T-helper 9 cell (primary cell): ENCODE data around the gene AGPS.

Experiments used
- DNase-seq: peaks from one replicate; pipeline ENCODE4 v3.0.0-alpha.2; 2020

The AGPS gene

DNA sequence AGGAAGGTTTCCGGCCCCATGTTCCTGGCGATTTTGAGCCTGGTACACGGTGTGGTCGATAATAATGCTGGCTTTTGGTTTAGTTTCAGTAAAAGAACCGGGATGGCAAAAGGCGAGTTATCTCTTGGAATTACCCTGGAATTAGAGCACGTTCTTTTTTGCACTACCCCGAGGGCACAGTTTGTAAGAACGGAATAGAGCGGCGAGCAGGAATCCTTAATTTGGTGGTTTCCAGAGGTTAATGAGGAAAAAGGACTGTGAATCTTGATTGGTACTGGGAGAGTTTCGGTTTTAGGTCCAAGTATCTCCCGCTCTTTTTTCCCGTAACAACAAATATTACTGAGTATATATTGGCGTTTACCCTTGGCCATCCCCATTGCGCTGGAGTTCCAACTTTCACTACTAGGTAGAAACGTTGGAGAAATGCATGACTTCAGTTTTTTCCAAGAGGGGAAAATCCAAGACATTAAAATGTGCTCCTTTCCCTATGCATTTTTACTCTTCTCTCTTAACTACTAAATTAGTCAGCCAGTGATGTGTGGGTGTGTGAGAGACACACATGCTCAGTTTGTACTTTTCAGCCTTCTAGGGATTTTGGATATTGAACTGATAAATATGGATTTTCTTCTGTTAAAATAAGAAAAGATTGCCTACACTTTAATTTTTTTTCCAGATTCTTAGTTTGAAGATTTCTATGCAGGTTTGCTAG, 160.8 kb downstream of the AGPS start:
- no peak for DNase-seq

DNA sequence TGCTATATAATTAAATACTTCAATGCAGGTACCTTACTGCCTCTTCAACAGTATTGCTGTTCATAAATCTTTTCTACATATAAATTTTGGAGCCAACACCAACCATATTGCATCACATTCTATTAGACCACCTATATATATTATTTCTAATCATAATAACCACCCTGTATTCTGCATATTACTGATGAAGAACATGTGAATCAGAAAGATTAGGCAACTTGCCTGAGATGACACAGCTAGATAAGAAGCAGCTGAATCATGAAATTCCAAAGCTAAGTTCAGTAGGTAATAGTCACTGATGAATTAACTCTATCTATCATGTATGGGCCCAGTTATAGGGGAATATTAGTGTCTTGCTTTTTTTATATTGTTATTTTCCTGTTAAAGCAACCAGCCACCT, 161.8 kb downstream of the AGPS start:
- no peak for DNase-seq

DNA sequence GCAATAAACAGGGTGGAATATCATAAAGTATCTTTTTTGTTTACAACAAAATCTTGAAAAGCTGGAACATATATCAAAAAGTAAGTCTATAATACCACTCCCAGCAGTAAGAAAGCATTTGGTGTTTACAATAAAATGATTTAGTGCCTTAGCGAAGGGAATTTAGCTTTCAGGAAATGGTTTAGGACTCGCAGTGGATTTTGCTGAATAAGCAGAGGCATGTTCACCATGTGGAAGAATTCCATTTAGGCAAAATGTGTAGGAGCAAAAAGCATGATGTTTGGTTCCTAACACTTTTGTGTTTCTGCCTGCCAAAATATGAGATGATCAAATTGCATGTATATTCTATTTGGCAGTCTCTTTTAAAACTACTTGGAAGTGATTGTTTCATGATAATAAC, 163.6 kb downstream of the AGPS start:
- DNase-seq: no peak

DNA sequence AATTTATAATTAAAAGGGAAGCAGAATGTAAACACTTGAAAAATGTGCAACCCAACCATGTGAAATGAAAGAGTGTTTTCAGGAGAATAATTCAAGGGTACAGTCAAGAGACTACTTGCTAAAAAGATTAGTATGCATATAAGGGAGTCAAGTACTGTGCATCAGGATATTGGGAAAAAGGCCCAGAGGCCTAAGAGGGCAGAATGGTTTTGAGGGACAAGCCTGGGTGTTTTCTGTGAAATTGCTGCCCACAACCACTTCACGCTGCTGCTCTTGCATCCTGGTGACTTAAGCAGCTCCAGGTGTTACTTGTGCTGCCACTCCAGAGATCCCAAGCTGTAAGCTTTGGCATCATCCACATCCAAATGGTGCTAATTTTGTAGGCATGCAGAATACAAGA, 165.2 kb downstream of the AGPS start:
- DNase-seq: no peak

DNA sequence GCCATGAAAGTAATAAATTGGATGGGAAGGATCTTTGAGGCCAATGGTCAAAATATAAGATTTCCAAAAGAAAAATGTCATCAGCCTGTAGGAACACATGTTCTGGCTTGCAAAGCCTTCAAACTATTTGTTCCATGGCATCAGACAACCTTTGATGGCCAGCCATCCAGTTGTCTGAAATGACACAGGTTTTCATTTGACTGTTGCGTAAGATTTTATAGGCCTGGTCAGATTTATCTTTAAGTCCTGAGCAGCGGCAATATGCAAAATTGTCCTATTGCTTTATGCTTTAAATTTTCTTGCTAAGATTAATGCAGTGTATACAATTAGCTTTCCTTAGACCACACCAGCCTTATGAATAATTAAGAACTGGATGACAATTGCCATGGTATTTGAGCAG, 167.1 kb downstream of the AGPS start:
- no peak for DNase-seq

DNA sequence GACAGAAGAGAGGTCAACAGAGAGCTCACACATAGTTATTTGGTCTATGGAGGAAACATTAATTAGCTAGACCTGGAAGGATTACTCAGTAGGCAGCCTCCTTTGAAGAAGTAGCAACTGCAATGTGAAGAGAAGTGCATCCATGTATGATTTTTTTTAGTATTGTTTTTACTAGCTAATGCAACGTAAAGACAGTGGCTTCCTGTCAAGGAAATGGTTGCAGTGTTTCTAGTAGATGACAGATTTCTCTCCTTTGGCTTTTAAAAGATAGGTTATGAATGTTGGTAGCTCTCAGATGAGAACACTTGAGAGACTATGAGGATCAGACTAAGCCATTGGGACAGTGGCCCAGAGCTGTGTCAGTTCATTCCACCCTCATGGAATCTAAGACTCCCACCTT, 175.8 kb downstream of the AGPS start:
- no peak for DNase-seq

DNA sequence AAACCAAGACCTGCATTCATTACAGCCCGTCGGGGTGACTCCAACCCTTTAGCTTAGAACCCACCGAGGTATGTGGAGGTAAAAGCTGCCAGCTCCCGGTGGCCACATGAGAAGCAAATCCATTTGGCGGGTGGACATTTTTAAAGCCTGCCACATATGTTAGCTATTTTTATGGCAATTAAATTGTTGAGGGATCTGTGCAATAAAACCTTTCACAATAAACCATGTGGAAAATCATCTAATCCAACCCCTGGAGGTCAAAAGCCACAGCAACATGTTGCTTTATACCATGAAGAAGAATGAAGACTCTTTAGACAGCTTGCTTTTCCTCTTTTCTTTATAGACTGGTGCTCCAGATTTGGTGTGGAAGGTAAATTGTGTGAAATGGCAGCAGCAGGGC, 176.3 kb downstream of the AGPS start:
- DNase-seq: no peak

DNA sequence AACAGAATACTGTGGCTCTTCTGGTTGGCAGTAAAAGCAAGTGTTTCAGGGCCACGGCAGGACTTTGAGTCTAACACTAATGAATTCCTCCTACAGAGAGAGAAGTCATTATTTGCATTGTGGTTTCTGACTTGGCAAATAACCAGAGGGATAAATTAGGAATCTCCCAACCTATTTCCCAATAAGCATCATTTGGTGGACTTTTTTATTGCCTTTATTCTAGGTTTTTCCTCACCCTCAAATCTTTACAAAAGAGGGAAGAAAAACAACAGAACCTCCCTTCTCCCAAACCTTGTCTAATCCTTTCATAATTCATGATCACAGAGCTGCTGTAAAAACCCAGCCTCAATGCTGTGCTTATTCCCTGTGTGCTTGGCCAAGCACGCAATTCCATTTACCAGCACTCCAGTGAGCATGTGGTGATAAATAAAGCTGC, 179.7 kb downstream of the AGPS start:
- no peak for DNase-seq

DNA sequence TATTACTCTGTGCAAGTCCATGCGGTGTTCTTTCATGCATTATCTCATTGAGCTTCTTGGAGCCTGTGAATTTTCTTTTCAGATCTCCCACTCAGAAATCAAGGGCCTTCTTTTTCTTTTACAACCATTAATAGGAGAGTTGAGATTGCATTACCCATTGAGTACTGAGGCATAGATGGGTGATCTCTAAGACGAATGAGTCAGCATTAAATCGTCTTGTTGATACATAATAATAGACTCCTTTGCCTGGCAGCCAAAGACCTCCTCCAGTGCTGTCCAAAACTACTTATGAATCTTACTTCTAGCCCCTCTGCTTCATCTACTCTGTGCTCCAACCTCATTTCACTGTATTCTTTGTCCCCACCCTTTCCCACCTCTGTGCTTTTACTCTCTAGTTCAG, 180.5 kb downstream of the AGPS start:
- no peak for DNase-seq

DNA sequence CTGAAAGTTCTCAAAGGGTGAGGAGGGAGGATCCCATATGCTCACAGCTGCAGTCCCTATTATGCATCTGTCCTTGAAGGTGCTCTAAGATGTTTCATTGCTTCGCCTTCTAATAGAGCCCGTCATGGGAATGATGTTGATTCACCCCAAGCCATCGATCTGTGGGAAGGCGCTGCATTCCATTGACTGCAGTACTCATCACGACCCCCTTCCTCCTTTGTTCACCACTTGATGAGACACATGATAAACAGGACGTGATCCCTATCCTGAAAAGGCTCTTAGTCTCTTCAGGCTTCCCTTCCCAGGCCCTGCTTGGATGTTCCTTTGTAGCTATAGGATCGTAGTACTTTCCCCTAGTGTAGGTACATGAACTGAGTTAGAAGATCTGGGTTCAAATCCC, 181.8 kb downstream of the AGPS start:
- no peak for DNase-seq

DNA sequence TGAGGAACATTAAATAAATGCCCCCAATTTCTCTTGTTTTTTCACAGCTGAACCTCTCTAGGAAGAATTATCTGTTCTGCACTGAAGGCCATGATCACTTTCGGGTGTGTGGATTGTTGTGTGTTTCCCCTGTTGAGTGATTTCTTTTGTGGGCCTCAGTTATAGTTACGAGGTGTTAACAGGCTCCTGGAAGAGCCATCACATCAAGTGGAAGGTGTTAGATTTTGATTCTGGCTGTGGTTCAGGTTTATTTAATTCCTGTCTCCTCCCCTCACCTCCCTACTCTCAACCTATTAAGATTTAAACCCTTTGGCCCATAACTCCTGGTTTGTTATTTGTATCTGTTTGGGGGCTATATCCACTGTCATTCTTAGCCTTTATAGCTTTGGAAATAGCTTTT, 182.8 kb downstream of the AGPS start:
- DNase-seq: no peak

DNA sequence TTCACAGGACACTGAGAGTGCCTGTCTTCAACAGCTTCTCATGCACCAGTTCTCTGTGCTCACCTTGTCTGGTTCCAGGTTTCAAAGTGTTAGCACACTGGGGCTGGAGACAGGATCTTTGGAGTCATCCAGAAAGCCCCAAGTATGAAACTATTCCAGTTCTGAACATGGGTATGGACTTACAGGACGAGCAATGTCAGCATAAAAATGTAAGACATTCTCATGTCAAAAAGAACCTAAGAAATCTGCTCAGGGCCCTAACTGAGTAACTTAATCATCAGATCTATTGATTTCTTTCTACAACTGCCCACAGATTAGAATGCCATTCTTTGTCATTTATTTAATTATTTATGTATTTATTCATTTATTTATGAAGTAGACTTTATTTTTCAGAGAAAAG, 184.5 kb downstream of the AGPS start:
- no peak for DNase-seq

DNA sequence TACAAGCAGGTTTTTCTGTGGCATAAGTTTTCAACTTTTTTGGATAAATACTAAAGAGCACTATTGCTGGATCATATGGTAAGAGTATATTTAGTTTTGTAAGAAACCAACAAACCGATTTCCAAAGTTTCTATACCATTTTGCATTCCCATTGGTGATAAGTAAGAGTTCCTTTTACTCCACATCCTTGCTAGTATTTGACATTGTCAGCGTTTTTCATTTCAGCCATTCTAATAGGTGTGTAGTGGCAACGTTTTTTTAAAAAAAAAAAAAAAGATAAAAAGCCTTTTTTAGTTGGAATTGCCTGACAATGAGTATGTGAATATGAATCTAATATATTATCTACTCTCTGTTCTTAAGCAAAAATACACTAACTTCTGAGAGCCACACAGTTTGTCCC, 185.9 kb downstream of the AGPS start:
- no peak for DNase-seq

DNA sequence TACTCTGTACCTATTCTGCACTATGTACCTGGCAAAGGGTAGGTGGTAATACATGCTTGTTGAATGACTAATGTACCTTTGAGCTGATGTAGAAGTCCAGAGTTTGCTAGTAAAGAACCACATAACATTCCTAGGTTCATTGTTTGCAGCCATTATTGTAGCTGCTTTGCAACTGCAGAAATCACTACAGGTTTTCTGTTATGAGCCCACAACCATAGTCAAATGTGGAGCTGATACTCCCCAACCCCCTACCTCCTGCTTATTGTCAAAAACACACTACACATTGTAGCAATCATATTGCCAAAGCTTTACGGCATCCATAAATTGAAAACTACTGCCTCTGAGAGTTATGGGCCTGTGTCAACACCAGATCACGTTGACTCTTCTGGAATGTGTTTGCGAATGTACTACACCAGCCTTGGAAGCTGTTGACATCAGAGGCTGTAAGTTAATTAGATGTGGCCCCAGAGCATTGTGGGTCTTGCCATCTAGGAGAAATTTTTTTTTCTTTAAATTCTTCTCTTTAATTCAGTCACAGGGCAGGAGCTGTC, 187.0 kb downstream of the AGPS start:
- no peak for DNase-seq

DNA sequence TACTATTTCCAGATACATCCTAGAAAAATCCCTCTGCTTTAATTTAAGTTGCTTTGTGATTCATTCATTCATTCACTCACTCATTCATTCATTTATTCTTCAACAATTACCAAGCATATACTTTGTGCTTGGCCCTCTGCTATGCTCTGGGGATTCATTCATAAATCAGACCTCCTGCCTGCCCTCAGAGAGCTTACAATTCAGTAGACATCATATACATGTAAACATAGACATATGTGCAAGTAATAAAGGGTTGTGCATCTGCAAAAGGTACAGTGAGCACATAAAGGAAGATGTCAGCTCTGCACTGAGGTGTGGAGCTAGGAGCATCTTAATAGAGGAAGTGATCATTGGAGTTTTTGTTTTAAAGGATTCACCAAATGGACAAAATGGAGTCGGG, 189.4 kb downstream of the AGPS start:
- DNase-seq: no peak

DNA sequence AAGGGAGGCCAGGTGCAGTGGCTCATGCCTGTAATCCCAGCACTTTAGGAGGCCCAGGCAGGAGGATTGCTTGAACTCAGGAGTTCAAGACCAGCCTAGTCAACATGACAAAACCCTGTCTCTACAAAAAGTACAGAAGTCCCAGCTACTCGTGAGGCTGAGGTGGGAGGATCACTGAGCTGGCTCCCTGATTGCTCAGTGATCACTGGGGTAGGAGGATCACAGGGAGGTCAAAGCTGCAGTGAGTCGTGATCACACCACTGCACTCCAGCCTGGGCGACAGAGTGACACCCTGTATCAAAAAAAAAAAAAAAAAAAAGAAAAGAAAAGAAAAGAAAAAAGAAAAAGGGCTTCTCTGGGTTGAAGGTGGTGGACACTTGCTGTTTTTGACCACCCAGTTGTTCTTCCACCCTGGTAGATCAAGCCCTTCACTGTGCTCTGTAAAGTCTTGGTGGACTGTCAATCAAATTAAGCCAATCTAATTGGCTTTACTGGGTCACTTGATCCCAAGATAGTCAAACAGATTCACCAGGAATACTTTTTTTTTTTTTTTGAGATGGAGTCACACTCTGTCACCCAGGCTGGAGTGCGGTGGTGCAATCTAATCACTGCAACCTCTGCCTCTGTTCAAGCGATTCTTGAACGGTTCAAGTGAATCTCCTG, 191.6 kb downstream of the AGPS start:
- no peak for DNase-seq

DNA sequence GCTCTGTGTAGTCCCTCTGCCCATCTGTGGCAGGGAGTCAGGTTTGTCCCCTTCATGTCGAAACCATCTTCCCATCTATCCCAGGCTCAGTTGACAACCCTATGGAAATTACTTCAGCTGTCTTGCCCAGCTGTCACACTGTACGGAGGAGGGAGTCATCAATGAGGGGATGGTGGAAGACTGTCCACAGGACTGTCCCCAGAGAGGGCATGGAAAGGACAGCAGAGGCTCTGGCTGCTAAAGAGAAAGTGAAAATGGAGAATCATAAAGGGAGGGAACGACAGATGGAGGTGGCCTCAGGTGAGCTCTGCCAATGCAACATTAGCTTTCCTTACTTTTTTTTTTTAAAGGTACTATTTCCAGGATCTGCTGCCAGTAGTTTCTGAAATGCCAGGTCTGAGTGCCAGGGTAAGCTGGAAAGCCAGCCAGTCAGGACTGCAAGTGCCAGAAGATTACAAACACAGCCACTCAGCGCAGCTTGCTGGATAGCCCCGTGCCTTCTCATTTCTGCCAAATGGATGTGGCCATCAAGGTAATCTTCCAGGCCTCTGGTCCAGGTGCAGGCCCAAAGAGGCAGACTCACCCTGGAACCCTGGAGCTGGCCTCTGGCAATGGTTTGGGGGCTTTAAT, 192.8 kb downstream of the AGPS start:
- no peak for DNase-seq

DNA sequence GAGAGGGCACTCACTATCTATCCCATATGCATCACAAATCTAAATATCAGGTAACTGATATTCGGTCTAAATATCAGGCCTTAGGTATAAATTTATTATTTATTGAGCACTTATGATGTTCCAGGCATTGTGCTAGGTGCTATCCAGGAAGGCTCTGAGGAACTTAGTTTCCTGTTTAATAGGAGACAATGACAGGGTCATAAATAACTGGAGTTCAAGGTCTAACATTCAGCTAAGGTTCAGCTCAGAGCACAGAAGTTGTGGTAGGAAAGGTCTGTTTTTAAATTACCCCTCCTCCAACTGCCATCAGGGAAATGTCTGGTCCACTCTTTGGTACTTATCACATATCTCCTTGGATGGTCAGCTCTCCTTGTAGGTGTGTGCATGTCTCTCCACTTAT, 193.6 kb downstream of the AGPS start:
- DNase-seq: no peak

DNA sequence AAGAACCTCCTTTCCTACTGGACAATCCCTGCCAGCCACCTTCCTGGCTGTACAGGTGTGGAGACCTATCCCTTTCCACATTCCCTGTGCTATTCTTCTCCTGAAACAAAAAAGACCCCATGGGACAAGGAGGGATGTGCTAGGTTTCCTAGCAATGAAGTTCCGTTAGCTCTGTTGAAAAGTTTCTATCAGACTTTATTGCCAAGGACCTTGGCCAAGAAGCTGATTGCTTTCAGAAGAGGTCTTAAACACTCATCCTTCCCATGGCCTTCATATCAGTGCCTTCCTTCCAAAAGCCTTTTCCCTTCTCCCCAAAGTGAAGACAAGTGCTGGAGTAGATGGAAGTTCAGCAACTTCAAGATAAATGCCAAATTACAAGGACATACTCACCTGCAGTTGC, 194.8 kb downstream of the AGPS start:
- DNase-seq: no peak

DNA sequence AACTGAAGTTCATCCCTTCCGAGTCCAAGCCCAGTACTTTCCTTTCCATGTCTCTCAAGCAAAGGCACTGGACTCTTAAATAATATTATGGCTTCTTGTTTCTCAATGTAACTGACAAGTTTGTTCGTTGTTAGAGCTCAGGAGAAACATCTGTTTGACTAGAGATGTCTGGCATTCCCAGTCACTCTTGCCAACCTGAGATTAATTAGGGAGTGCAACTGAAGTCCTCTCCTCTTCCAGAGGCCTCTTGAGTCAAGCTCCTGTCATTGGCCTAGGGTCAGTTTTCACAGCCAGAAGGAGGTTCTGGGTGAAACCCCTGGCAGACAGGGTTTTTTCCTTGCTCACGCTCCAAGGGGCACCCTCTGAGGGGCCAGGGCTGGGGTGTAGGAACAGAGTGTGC, 196.1 kb downstream of the AGPS start:
- DNase-seq: no peak

DNA sequence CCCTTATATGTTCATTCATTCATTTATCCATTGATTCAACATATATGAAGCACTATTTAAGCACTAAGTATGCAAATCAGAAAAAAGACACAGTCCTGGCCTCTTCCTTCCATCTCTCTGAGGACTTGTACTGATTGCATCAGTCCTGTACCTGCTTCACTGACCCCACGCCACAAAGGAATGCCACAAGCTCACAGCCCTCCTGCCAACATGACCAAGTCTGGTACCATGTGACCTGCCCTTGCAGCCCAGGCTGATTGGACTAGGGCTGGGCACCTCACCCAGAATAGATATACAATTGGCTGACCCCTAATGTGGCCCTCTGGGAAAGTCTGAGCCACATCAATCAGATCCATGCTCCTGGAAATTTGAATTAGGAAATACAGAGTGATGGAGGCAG, 196.6 kb downstream of the AGPS start:
- DNase-seq: no peak

DNA sequence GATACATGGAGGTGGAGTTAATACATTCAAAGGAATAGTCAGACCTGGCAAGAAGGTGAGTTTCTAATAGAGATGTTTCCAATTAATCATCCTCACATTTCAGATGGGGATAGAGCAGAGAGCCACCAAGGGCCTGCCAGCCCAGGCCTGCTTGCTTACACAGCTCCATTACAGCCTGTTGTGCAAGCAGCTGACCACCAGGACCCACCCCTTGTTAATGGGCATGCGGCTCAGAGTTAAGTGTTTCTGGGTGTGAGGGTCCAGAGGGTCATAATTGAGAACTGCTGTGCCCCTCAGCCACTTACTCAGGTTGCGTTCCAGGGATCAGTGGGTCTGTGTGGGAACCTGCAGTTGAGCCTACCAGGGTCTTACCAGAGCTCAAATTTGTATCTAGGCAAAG, 199.8 kb downstream of the AGPS start:
- no peak for DNase-seq

DNA sequence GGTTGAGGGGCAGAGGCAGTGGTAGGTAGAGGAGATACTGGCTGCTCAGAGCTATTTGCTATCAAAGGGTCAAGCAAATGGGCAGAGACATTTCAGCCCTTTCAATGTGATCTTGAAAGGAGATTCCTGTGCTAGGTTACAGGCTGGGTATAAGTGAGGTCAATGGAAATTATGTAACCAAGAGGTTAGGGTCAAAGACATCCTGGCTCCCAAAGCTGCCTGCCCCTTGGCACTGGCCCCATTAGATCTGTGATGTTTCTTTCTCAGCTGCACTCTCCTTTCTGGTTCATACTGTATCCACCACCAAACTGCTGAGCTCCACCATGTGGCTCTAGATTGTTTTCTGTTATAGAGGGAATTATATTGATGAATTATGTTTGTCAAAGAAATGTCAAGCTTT, 200.4 kb downstream of the AGPS start:
- no peak for DNase-seq

DNA sequence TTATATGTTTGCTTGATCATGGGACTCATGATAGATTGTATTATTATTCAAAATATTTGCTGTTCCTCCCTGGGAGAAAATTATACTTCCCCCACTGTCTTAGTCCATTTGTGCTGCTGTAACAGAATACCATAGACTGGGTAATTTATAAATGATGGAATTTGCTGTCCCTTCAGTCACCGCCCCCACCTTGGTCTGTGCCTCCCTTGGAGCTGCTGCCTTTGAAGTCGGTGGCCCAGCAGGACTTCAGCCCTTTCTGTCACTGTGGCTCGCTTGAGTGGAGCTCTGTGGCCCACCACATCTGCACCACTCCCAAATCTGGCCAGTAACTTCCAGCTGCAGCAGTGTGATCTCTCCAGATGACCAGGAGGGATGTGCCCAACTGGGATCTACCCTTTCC, 200.8 kb downstream of the AGPS start:
- DNase-seq: no peak
